ENCODE measurements around the gene ENDOV. TPM values are rescaled to one million over a fixed set of nuclear protein-coding genes. Genes with fewer than 3 reads are reported as not detected.

The ENDOV gene
- total RNA-seq, 1 experiment from 2014 or later: 14.1 TPM

GRCh38 chr17:80428363-80428762 lies 13.4 kb downstream of the ENDOV start:
- TF ChIP-seq EZH2 (IDR thresholded peaks at IDR 0.05; ENCODE audit: borderline replicate concordance, low read depth, low read length, poor library complexity, severe bottlenecking) (no peak), CTCF (conservative IDR thresholded peaks at IDR 0.05; ENCODE audit: low read depth, low read length) (no peak)
- no peak for DNase-seq (ENCODE audit: low spot score)
- Histone ChIP-seq H3K27ac (ENCODE audit: low read depth, low read length, poor library complexity, severe bottlenecking) (no peak overlapping the region), H3K4me3 (ENCODE audit: low read depth, low read length, poor library complexity, severe bottlenecking) (no peak overlapping the region), H3K27me3 (replicated peaks; ENCODE audit: insufficient read depth, low read depth, low read length, poor library complexity) (no peaks in the 10 kb centered on the region), H3K9me3 (ENCODE audit: low read depth, low read length, poor library complexity, severe bottlenecking) (no peaks in the 10 kb centered on the region), H3K36me3 (ENCODE audit: insufficient read depth, low read length, poor library complexity, severe bottlenecking) (no peaks in the 10 kb centered on the region), H3K4me1 (ENCODE audit: insufficient read depth, low read length, poor library complexity, severe bottlenecking) (no peaks in the 10 kb centered on the region)
- no TSS peak for BruUV-seq (replicated peaks)
- POLR2A ChIA-PET (ENCODE audit: low non-redundant PET): no interaction called here
- intact Hi-C loops (cut with micrococcal nuclease; ENCODE audit: unreplicated experiment): loop anchor here (5.0 kb wide), 1 partner anchor 474 kb away; no protein-coding TSS in a partner anchor
- CTCF ChIA-PET: interaction anchor here (0.5 kb wide), 1 partner anchor 10 kb away, joined by 12 read pairs; no protein-coding TSS in a partner anchor

- H3K4me3 ChIP-seq (ENCODE audit: low read depth, low read length, poor library complexity, severe bottlenecking): no peak overlapping the region
- no peak for DNase-seq (ENCODE audit: low spot score)
- no peaks in the 10 kb centered on the region for H3K4me1 ChIP-seq (ENCODE audit: insufficient read depth, low read length, poor library complexity, severe bottlenecking)
- BruUV-seq (replicated peaks): no TSS peak
- ChIA-PET POLR2A (ENCODE audit: low non-redundant PET) (no interaction called here), CTCF (no interaction called here)
- intact Hi-C loops (cut with micrococcal nuclease; ENCODE audit: unreplicated experiment): loop anchor here (5.0 kb wide), 1 partner anchor 474 kb away; no protein-coding TSS in a partner anchor
- H3K36me3 ChIP-seq (ENCODE audit: insufficient read depth, low read length, poor library complexity, severe bottlenecking): no peaks in the 10 kb centered on the region
- no peak overlapping the region for H3K27ac ChIP-seq (ENCODE audit: low read depth, low read length, poor library complexity, severe bottlenecking)
- no peaks in the 10 kb centered on the region for H3K27me3 ChIP-seq (replicated peaks; ENCODE audit: insufficient read depth, low read depth, low read length, poor library complexity)
- H3K9me3 ChIP-seq (ENCODE audit: low read depth, low read length, poor library complexity, severe bottlenecking): no peaks in the 10 kb centered on the region
- TF ChIP-seq EZH2 (IDR thresholded peaks at IDR 0.05; ENCODE audit: borderline replicate concordance, low read depth, low read length, poor library complexity, severe bottlenecking): no peak
Measured at GRCh38 chr17:80428796-80429195, 13.8 kb downstream of the ENDOV start.

GRCh38 chr17:80429356-80430275 lies 14.6 kb downstream of the ENDOV start:
- no peak overlapping the region for H3K27ac ChIP-seq (ENCODE audit: low read depth, low read length, poor library complexity, severe bottlenecking)
- TF ChIP-seq EZH2 (IDR thresholded peaks at IDR 0.05; ENCODE audit: borderline replicate concordance, low read depth, low read length, poor library complexity, severe bottlenecking) (no peak), CTCF (conservative IDR thresholded peaks at IDR 0.05; ENCODE audit: low read depth, low read length) (no peak)
- CTCF ChIA-PET: no interaction called here
- no peaks in the 10 kb centered on the region for H3K9me3 ChIP-seq (ENCODE audit: low read depth, low read length, poor library complexity, severe bottlenecking)
- H3K4me3 ChIP-seq (ENCODE audit: low read depth, low read length, poor library complexity, severe bottlenecking): no peak overlapping the region
- POLR2A ChIA-PET (ENCODE audit: low non-redundant PET): no interaction called here
- BruUV-seq (replicated peaks): no TSS peak
- H3K36me3 ChIP-seq (ENCODE audit: insufficient read depth, low read length, poor library complexity, severe bottlenecking): no peaks in the 10 kb centered on the region
- H3K4me1 ChIP-seq (ENCODE audit: insufficient read depth, low read length, poor library complexity, severe bottlenecking): no peaks in the 10 kb centered on the region
- no peak for DNase-seq (ENCODE audit: low spot score)
- intact Hi-C loops (cut with micrococcal nuclease; ENCODE audit: unreplicated experiment): loop anchor here (5.0 kb wide), 1 partner anchor 473 kb away; no protein-coding TSS in a partner anchor
- H3K27me3 ChIP-seq (replicated peaks; ENCODE audit: insufficient read depth, low read depth, low read length, poor library complexity): no peaks in the 10 kb centered on the region
